Cardiac muscle cell (in vitro differentiated cells and primary cell): Measurements from ENCODE around the gene MDN1. TPM values are rescaled to one million over a fixed set of nuclear protein-coding genes. Genes with fewer than 3 reads are reported as not detected.
"Not testable (repeated sequence)": the region's sequence is repeated elsewhere in the genome, so short reads cannot be mapped to it uniquely, and the experiment has no call there.

ENCODE experiments used
- DNase-seq, 2 donors: peaks; one replicate each; pipeline versions ENCODE4 v3.0.0 to v3.0.0-alpha.2; 2010 to 2017; ENCODE audit warnings: low read depth in 1 of 2, low spot score in 1 of 2
- H3K27ac ChIP-seq: fragments of 200-600 bp; sonication (generic); 2 replicates; pipeline ENCODE4 v1.5.1; 2016
- H3K27me3 ChIP-seq: fragments of 200-600 bp; sonication (generic); 2 replicates; pipeline ENCODE4 v1.6.0; 2016; ENCODE audit warnings: control low read depth
- H3K36me3 ChIP-seq: fragments of 200-600 bp; sonication (generic); 2 replicates; pipeline ENCODE4 v1.5.1; 2016; ENCODE audit warnings: control low read depth
- H3K4me1 ChIP-seq: fragments of 200-600 bp; sonication (generic); 2 replicates; pipeline ENCODE4 v1.8.1; 2017; ENCODE audit warnings: low read depth, mild to moderate bottlenecking, mixed run types
- H3K4me3 ChIP-seq: fragments of 200-600 bp; sonication (generic); 2 replicates; pipeline ENCODE4 v1.5.1; 2016; ENCODE audit warnings: mild to moderate bottlenecking
- H3K9me3 ChIP-seq: fragments of 200-600 bp; sonication (generic); 2 replicates; pipeline ENCODE4 v1.5.1; 2017; ENCODE audit warnings: low read depth, mild to moderate bottlenecking, control low read depth
- CTCF ChIP-seq: IDR thresholded peaks from 2 replicates; pipeline ENCODE4 v1.5.1; 2012; ENCODE audit warnings: low read depth, mild to moderate bottlenecking, low read length
- polyA plus RNA-seq: library from polyadenylated mRNA; unstranded; fragments of >200 nt; fragmentation: Nextera tagmentation; extraction: Ambion mirVana; gene quantifications from 2 replicates; pipeline ENCODE4 v1.2.1, GENCODE V29; 2016
- total RNA-seq: library from RNA; depleted of rRNA; stranded (reverse); fragments of >200 nt; gene quantifications from 2 replicates; pipeline ENCODE4 v1.2.3, GENCODE V29; 2016

Gene MDN1
- total and polyA plus RNA-seq, 2 experiments from 2014 or later = 8.6 to 22.2 TPM

- Histone ChIP-seq H3K27ac (no peak overlapping the region), H3K36me3 (peaks cover 35% of the 10 kb centered on the region)
- DNase-seq = no peak
These were observed 174.7 kb downstream of the MDN1 start for GRCh38 chr6:89644864-89645263.

GRCh38 chr6:89643406-89643805 is 176.2 kb downstream of the MDN1 start:
- H3K27me3 ChIP-seq = no peaks in the 10 kb centered on the region
- TF ChIP-seq CTCF = no peak
- no peak overlapping the region for H3K4me3 ChIP-seq
- H3K4me1 ChIP-seq = no peaks in the 10 kb centered on the region
- H3K36me3 ChIP-seq = peaks cover 28% of the 10 kb centered on the region
- DNase-seq = no peak
- H3K9me3 ChIP-seq = no peaks in the 10 kb centered on the region
- no peak overlapping the region for H3K27ac ChIP-seq

More at GRCh38 chr6:89644864-89645263, 174.7 kb downstream of the MDN1 start:
- Histone ChIP-seq H3K9me3 (no peaks in the 10 kb centered on the region), H3K4me1 (no peaks in the 10 kb centered on the region), H3K27me3 (no peaks in the 10 kb centered on the region), H3K4me3 (no peak overlapping the region)
- no peak for TF ChIP-seq CTCF

GRCh38 chr6:89642956-89643355 is 176.6 kb downstream of the MDN1 start:
- Histone ChIP-seq H3K36me3 (peaks cover 25% of the 10 kb centered on the region), H3K4me3 (no peak overlapping the region), H3K27ac (no peak overlapping the region), H3K27me3 (no peaks in the 10 kb centered on the region), H3K4me1 (no peaks in the 10 kb centered on the region), H3K9me3 (no peaks in the 10 kb centered on the region)
- no peak for TF ChIP-seq CTCF
- no peak for DNase-seq

GRCh38 chr6:89641581-89641980 is 178.0 kb downstream of the MDN1 start:
- H3K9me3 ChIP-seq, H3K4me1 ChIP-seq, H3K27ac ChIP-seq, H3K27me3 ChIP-seq, H3K4me3 ChIP-seq, DNase-seq: not testable (repeated sequence)
- peaks cover 12% of the 10 kb centered on the region for H3K36me3 ChIP-seq

- Histone ChIP-seq H3K9me3 (no peaks in the 10 kb centered on the region), H3K27me3 (no peaks in the 10 kb centered on the region), H3K4me1 (no peaks in the 10 kb centered on the region), H3K4me3 (no peak overlapping the region), H3K36me3 (peaks cover 10% of the 10 kb centered on the region), H3K27ac (no peak overlapping the region)
- no peak for DNase-seq
- no peak for TF ChIP-seq CTCF
These were observed 178.8 kb downstream of the MDN1 start for GRCh38 chr6:89640804-89641203.

- no peaks in the 10 kb centered on the region for H3K9me3 ChIP-seq
- peaks cover 2% of the 10 kb centered on the region for H3K36me3 ChIP-seq
- DNase-seq = peak; percentile 95 to 96
- H3K4me1 ChIP-seq = no peaks in the 10 kb centered on the region
- no peak for TF ChIP-seq CTCF
- H3K27ac ChIP-seq = peak within 1 kb of the TSS; percentile 74
- H3K4me3 ChIP-seq = peak within 1 kb of the TSS; percentile 59
- H3K27me3 ChIP-seq = no peaks in the 10 kb centered on the region
These were observed 181.0 kb downstream of the MDN1 start, which contains the start of gene LYRM2 for GRCh38 chr6:89638320-89639195. Gene LYRM2, minus strand, starts transcription at chr6:89638747. Its CDS starts 31 bp downstream, at chr6:89638716.
